ENCODE data around the gene ZSCAN32. TPM values are rescaled to one million over a fixed set of nuclear protein-coding genes. Genes with fewer than 3 reads are reported as not detected.
A peak's percentile ranks its signal among the peaks of the same experiment; 100 is the strongest.

The ZSCAN32 gene
- total and polyA plus RNA-seq, 4 donors: 4.2 to 7.7 (median 6.0) TPM

GRCh38 chr16:3375680-3376079, 25.1 kb downstream of the ZSCAN32 start:
- H3K27me3 ChIP-seq (ENCODE audit: control insufficient read depth in 4 of 4, insufficient read depth in 4 of 4, low read length in 3 of 4): no peaks in the 10 kb centered on the region
- H3K4me3 ChIP-seq (ENCODE audit: low read depth in 1 of 3, low read length in 3 of 3): no peak overlapping the region
- peaks cover 2 to 10% (median 4%) of the 10 kb centered on the region in 4 donors for H3K36me3 ChIP-seq (ENCODE audit: control insufficient read depth in 4 of 4, insufficient read depth in 3 of 4, low read depth in 1 of 4, low read length in 3 of 4)
- peaks cover 35 to 48% (median 45%) of the 10 kb centered on the region in 4 donors for H3K9me3 ChIP-seq (ENCODE audit: control insufficient read depth in 4 of 4, low read length in 3 of 4)
- H3K9ac ChIP-seq (ENCODE audit: low read depth in 1 of 2, low read length in 2 of 2): no peak overlapping the region
- TF ChIP-seq, protein P1, sequence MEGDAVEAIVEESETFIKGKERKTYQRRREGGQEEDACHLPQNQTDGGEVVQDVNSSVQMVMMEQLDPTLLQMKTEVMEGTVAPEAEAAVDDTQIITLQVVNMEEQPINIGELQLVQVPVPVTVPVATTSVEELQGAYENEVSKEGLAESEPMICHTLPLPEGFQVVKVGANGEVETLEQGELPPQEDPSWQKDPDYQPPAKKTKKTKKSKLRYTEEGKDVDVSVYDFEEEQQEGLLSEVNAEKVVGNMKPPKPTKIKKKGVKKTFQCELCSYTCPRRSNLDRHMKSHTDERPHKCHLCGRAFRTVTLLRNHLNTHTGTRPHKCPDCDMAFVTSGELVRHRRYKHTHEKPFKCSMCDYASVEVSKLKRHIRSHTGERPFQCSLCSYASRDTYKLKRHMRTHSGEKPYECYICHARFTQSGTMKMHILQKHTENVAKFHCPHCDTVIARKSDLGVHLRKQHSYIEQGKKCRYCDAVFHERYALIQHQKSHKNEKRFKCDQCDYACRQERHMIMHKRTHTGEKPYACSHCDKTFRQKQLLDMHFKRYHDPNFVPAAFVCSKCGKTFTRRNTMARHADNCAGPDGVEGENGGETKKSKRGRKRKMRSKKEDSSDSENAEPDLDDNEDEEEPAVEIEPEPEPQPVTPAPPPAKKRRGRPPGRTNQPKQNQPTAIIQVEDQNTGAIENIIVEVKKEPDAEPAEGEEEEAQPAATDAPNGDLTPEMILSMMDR (IDR thresholded peaks at IDR 0.05; ENCODE audit: low read depth, low read length, missing input control): no peak
- TF ChIP-seq ATF3 (IDR thresholded peaks at IDR 0.05) (no peak), SP1 (IDR thresholded peaks at IDR 0.05) (no peak), EGR1 (IDR thresholded peaks at IDR 0.05; ENCODE audit: low read depth in 2 of 2) (no peak), NR2F2 (IDR thresholded peaks at IDR 0.05) (no peak), JUND (IDR thresholded peaks at IDR 0.05) (no peak), GABPA (IDR thresholded peaks at IDR 0.05 in 1 of 2, conservative IDR thresholded peaks at IDR 0.05 in 1 of 2) (no peak), HNF4G (IDR thresholded peaks at IDR 0.05) (no peak), MAX (IDR thresholded peaks at IDR 0.05) (no peak), FOXA2 (IDR thresholded peaks at IDR 0.05) (no peak), RXRA (IDR thresholded peaks at IDR 0.05) (no peak), FOXA1 (IDR thresholded peaks at IDR 0.05) (no peak), TAF1 (conservative IDR thresholded peaks at IDR 0.05) (no peak), ZBTB33 (IDR thresholded peaks at IDR 0.05) (no peak), YY1 (IDR thresholded peaks at IDR 0.05) (no peak), HNF4A (conservative IDR thresholded peaks at IDR 0.05) (no peak), RAD21 (IDR thresholded peaks at IDR 0.05) (no peak)
- no peak overlapping the region for H3K27ac ChIP-seq (ENCODE audit: low read depth in 1 of 2, low read length in 2 of 2)
- no peaks in the 10 kb centered on the region for H3K4me1 ChIP-seq (ENCODE audit: control insufficient read depth in 4 of 4, insufficient read depth in 4 of 4, low read length in 3 of 4)
- 96% methylated on average over 5 of the region's 5 CpGs for WGBS
- DNase-seq (ENCODE audit: low spot score): no peak

DNA sequence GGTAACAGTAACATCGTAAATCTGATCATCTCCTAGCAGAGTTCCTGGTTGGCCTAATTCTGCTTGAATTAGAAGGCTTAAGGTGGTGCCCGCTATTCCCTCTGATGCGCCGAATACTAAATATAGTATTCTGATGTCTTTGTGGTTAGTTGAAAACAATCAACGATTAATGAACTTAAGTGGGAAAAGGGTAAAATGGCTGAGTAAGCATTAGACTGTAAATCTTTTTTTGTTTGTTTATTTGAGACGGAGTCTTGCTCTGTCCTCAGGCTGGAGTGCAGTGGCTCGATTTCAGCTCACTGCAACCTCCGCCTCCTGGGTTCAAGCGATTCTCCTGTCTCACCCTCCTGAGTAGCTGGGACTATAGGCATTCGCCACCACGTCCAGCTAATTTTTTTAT, 31.7 kb downstream of the ZSCAN32 start:
- no peaks in the 10 kb centered on the region for H3K27me3 ChIP-seq (ENCODE audit: control insufficient read depth in 4 of 4, insufficient read depth in 4 of 4, low read length in 3 of 4)
- no peak for DNase-seq (ENCODE audit: low spot score)
- 91% methylated on average over 11 of the region's 11 CpGs for WGBS
- H3K4me3 ChIP-seq (ENCODE audit: low read depth in 1 of 3, low read length in 3 of 3): peak overlapping the region in 1 of 3 donors; percentile 5
- peaks cover 0 to 2% (median 0%) of the 10 kb centered on the region in 4 donors for H3K36me3 ChIP-seq (ENCODE audit: control insufficient read depth in 4 of 4, insufficient read depth in 3 of 4, low read depth in 1 of 4, low read length in 3 of 4)
- H3K9me3 ChIP-seq (ENCODE audit: control insufficient read depth in 4 of 4, low read length in 3 of 4): peaks cover 13 to 19% (median 18%) of the 10 kb centered on the region in 4 donors
- no peak overlapping the region for H3K9ac ChIP-seq (ENCODE audit: low read depth in 1 of 2, low read length in 2 of 2)
- H3K27ac ChIP-seq (ENCODE audit: low read depth in 1 of 2, low read length in 2 of 2): no peak overlapping the region
- H3K4me1 ChIP-seq (ENCODE audit: control insufficient read depth in 4 of 4, insufficient read depth in 4 of 4, low read length in 3 of 4): peaks cover 0 to 3% (median 0%) of the 10 kb centered on the region in 4 donors
- no peak for TF ChIP-seq ZBTB33 (IDR thresholded peaks at IDR 0.05)
